Measurements from ENCODE around the gene MSRB3. TPM values are rescaled to one million over a fixed set of nuclear protein-coding genes. Genes with fewer than 3 reads are reported as not detected.
"Not testable (repeated sequence)": the region's sequence is repeated elsewhere in the genome, so short reads cannot be mapped to it uniquely, and the experiment has no call there.

Gene MSRB3
- total and polyA plus RNA-seq, 10 donors: 4.3 to 64.4 (median 19.7) TPM

DNA sequence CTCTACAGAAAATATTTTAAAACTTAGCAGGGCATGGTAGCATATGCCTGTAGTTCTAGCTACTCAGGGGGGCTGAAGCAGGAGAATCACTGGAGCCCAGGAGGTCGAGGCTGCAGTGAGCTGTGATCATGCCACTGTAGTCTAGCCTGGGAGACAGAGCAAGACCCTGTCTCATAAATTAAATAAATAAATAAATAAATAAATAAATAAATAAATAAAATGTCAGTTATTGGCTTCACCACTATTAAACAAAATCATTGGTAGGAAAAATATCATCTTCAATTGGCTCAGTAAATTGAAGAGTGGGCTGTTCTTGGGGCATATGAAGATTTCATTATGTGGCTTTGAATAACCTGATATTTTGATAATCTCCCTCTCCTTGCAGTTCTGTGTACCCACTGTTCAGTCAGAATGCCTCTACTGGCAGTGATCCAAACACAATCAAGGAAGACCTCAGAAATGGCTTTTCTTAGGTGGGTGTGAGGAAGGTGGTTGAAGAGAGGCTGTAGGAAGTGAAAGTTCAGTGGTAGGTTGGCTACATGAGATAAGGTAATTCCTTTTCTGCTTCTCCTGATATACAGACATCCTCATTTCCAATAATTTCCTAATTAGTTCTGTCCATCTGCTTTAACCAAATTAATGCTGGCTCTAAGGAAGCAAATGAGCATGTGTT lies 175.8 kb downstream of the MSRB3 start:
- H3K4me1 ChIP-seq: peaks cover 0 to 7% (median 0%) of the 10 kb centered on the region in 6 donors
- peaks cover 0 to 12% (median 0%) of the 10 kb centered on the region in 6 donors for H3K36me3 ChIP-seq
- no peak overlapping the region for H3K4me3 ChIP-seq
- intact Hi-C loops (cut with DNase I; ENCODE audit: low total_unique reads): no loop called here
- TF ChIP-seq, protein P1, sequence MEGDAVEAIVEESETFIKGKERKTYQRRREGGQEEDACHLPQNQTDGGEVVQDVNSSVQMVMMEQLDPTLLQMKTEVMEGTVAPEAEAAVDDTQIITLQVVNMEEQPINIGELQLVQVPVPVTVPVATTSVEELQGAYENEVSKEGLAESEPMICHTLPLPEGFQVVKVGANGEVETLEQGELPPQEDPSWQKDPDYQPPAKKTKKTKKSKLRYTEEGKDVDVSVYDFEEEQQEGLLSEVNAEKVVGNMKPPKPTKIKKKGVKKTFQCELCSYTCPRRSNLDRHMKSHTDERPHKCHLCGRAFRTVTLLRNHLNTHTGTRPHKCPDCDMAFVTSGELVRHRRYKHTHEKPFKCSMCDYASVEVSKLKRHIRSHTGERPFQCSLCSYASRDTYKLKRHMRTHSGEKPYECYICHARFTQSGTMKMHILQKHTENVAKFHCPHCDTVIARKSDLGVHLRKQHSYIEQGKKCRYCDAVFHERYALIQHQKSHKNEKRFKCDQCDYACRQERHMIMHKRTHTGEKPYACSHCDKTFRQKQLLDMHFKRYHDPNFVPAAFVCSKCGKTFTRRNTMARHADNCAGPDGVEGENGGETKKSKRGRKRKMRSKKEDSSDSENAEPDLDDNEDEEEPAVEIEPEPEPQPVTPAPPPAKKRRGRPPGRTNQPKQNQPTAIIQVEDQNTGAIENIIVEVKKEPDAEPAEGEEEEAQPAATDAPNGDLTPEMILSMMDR (IDR thresholded peaks at IDR 0.05 in 8 of 11, conservative IDR thresholded peaks at IDR 0.05 in 3 of 11): no peak
- TF ChIP-seq POLR2AphosphoS5 (IDR thresholded peaks at IDR 0.05): no peak
- no peak for TF ChIP-seq POLR2A (IDR thresholded peaks at IDR 0.05)
- no peaks in the 10 kb centered on the region for H3K27me3 ChIP-seq (replicated peaks in 1 of 7)
- DNase-seq: no peak
- H3K9me3 ChIP-seq: peaks cover 0 to 5% (median 0%) of the 10 kb centered on the region in 8 donors
- no peak overlapping the region for H3K27ac ChIP-seq
- 71 to 92% (median 73%) methylated on average over 1 of the region's 1 CpG for WGBS, 5 donors

DNA sequence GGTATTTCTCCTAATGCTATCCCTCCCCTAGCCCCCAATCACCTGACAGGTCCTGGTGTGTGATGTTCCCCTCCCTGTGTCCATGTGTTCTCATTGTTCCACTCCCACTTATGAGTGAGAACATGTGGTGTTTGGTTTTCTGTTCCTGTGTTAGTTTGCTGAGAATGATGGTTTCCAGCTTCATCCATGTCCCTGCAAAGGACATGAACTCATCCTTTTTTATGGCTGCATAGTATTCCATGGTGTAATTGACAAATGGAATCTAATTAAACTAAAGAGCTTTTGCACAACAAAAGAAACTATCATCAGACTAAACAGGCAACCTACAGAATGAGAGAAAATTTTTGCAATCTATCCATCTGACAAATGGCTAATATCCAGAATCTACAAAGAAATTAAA lies 178.9 kb downstream of the MSRB3 start:
- H3K27me3 ChIP-seq (replicated peaks in 1 of 7); DNase-seq; H3K9me3 ChIP-seq; intact Hi-C loops (cut with DNase I; ENCODE audit: low total_unique reads); H3K4me1 ChIP-seq; H3K4me3 ChIP-seq; H3K27ac ChIP-seq: not testable (repeated sequence)
- H3K36me3 ChIP-seq: peaks cover 0 to 15% (median 0%) of the 10 kb centered on the region in 6 donors

DNA sequence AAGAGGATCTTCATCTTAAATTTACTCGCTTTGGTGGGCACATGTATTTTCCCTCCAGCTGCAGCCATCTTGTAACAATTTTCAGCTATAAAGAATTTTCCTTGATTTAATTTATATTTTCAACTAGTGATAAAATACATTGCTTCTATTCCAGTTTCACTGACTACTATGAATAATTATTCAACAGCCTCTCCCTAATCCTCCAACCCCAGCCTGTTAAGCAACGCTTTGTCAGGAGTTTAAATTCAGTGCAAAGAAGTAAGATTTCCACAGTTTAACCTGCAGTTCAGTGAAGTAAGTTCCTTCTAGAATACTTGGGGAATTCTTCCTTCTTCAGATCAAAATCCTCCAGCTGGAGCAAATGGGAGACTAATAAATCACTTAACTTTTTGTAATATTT lies 180.2 kb downstream of the MSRB3 start:
- Histone ChIP-seq H3K9me3 (peaks cover 0 to 5% (median 0%) of the 10 kb centered on the region in 8 donors), H3K27ac (no peak overlapping the region), H3K4me3 (no peak overlapping the region), H3K27me3 (replicated peaks in 1 of 7) (no peaks in the 10 kb centered on the region), H3K36me3 (peaks cover 0 to 23% (median 0%) of the 10 kb centered on the region in 6 donors), H3K4me1 (no peaks in the 10 kb centered on the region)
- no peak for DNase-seq
- intact Hi-C loops (cut with DNase I; ENCODE audit: low total_unique reads): no loop called here
- 87 to 99% (median 94%) methylated on average over 2 of the region's 2 CpGs for WGBS, 5 donors
- TF ChIP-seq POLR2A (IDR thresholded peaks at IDR 0.05) (no peak), POLR2AphosphoS5 (IDR thresholded peaks at IDR 0.05) (no peak)
- TF ChIP-seq, protein P1 (IDR thresholded peaks at IDR 0.05 in 8 of 11, conservative IDR thresholded peaks at IDR 0.05 in 3 of 11): no peak

DNA sequence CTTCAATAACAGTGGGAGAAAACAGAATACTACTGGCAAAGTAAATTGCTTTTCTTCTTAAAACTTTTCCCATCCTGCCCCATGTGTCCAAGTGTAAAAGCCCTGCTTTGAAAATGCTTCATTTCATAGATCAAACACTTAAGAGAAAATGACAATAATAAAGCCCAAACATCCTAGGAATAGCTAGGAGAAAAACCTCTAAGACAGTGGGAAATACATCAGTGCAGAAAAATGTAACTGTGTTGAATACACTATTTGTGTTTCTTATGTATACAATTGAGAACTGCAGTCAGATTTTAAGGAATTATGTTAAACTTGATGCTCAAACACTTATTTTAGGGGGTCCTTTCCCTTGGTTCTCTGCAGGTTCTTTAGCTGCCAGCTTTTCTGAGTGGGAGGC lies 181.1 kb downstream of the MSRB3 start:
- intact Hi-C loops (cut with DNase I; ENCODE audit: low total_unique reads): no loop called here
- no peak overlapping the region for H3K4me3 ChIP-seq
- peaks cover 0 to 5% (median 0%) of the 10 kb centered on the region in 8 donors for H3K9me3 ChIP-seq
- peaks cover 0 to 23% (median 0%) of the 10 kb centered on the region in 6 donors for H3K36me3 ChIP-seq
- TF ChIP-seq POLR2A (IDR thresholded peaks at IDR 0.05) (no peak), POLR2AphosphoS5 (IDR thresholded peaks at IDR 0.05) (no peak)
- TF ChIP-seq, protein P1 (IDR thresholded peaks at IDR 0.05 in 8 of 11, conservative IDR thresholded peaks at IDR 0.05 in 3 of 11): no peak
- H3K4me1 ChIP-seq: no peaks in the 10 kb centered on the region
- no peak for DNase-seq
- no peak overlapping the region for H3K27ac ChIP-seq
- H3K27me3 ChIP-seq (replicated peaks in 1 of 7): no peaks in the 10 kb centered on the region
